HFFc6 (cell line): ENCODE results near the gene SARS2. TPM values are rescaled to one million over a fixed set of nuclear protein-coding genes. Genes with fewer than 3 reads are reported as not detected.
"Not testable (repeated sequence)": the region's sequence is repeated elsewhere in the genome, so short reads cannot be mapped to it uniquely, and the experiment has no call there.

Source experiments
- DNase-seq: peaks from one replicate; pipeline ENCODE4 v3.0.0-alpha.2; 2018
- H3K27ac Mint-ChIP-seq: 2 replicates; pipeline ENCODE4 v1.8.0; 2020; ENCODE audit warnings: mild to moderate bottlenecking, mixed read lengths
- H3K27me3 Mint-ChIP-seq: 2 replicates; pipeline ENCODE4 v1.8.0; 2021; ENCODE audit warnings: mild to moderate bottlenecking, moderate library complexity, mixed read lengths; ENCODE audit not compliant: insufficient read depth
- H3K36me3 Mint-ChIP-seq: 2 replicates; pipeline ENCODE4 v1.8.0; 2021; ENCODE audit warnings: low read depth, mixed read lengths
- H3K4me1 Mint-ChIP-seq: 2 replicates; pipeline ENCODE4 v1.8.0; 2020; ENCODE audit warnings: low read depth, mixed read lengths
- H3K4me3 Mint-ChIP-seq: 2 replicates; pipeline ENCODE4 v1.8.0; 2020; ENCODE audit warnings: mild to moderate bottlenecking, moderate library complexity, mixed read lengths
- H3K9me3 Mint-ChIP-seq: 2 replicates; pipeline ENCODE4 v1.8.0; 2020; ENCODE audit warnings: mild to moderate bottlenecking, mixed read lengths
- total RNA-seq, 6 experiments: library from RNA; stranded (reverse); fragmentation: NEBNext Ultra II Directional; extraction: Animal tissue kit (Norgen Biotek cat#: 25700); gene quantifications; 2 replicates in 1 of 6; 3 replicates in 5 of 6; pipeline ENCODE4 v1.2.3, GENCODE V29; 2021
- TF ChIP-seq, protein P1 (sequence below): fragments of 200-600 bp; sonication (generic); IDR thresholded peaks from 2 replicates; pipeline ENCODE4 v1.5.0; 2021; ENCODE audit warnings: antibody characterized with exemption, mild to moderate bottlenecking

SARS2 gene
- total RNA-seq, 6 experiments from 2014 or later: 18.7 to 25.1 (median 22.7) TPM

DNA sequence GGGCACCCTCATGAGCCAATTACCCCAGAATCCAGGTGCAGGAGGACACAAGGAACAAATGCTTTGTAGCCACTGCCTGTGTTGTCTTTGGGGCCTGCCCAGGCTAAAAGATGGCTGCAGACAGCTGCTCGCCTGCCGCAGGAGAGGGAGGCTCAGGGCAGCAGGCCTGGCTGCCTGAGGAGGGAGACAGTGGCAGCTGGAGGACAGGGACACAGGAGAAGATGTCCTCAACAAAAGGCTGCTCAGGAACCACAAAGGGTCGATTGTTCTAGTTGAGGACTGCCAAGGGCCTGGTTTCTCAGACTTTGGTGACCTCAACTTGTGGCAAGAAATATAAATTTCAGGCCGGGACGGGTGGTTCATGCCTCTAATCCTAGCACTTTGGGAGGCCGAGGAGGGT is 38.8 kb downstream of the SARS2 start:
- H3K4me1 Mint-ChIP-seq: no peaks in the 10 kb centered on the region
- H3K27me3 Mint-ChIP-seq: no peaks in the 10 kb centered on the region
- H3K36me3 Mint-ChIP-seq: no peaks in the 10 kb centered on the region
- no peak overlapping the region for H3K27ac Mint-ChIP-seq
- no peak overlapping the region for H3K4me3 Mint-ChIP-seq
- TF ChIP-seq, protein P1, sequence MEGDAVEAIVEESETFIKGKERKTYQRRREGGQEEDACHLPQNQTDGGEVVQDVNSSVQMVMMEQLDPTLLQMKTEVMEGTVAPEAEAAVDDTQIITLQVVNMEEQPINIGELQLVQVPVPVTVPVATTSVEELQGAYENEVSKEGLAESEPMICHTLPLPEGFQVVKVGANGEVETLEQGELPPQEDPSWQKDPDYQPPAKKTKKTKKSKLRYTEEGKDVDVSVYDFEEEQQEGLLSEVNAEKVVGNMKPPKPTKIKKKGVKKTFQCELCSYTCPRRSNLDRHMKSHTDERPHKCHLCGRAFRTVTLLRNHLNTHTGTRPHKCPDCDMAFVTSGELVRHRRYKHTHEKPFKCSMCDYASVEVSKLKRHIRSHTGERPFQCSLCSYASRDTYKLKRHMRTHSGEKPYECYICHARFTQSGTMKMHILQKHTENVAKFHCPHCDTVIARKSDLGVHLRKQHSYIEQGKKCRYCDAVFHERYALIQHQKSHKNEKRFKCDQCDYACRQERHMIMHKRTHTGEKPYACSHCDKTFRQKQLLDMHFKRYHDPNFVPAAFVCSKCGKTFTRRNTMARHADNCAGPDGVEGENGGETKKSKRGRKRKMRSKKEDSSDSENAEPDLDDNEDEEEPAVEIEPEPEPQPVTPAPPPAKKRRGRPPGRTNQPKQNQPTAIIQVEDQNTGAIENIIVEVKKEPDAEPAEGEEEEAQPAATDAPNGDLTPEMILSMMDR: no peak
- H3K9me3 Mint-ChIP-seq: no peaks in the 10 kb centered on the region
- no peak for DNase-seq

DNA sequence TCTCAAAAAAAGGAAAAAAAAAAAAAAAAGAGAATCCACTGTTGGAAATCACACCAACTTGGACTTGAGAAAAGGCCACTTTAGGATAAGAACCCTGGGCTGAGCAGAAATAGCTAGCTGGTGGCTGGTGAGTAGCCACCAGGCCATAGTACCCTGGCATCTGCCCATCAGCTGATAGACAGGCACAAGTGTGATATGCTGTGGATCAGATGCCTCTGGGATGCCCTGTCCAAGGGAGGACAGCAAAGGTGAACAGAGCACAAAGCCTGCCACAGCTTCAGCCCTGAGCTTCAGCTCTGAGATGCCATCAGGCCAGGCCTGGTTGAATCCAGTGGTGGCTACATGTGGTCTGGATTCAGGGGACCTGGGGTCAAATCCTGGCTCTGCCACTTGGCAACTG is 39.9 kb downstream of the SARS2 start:
- TF ChIP-seq, protein P1: no peak
- H3K4me1 Mint-ChIP-seq: no peaks in the 10 kb centered on the region
- DNase-seq: no peak

DNA sequence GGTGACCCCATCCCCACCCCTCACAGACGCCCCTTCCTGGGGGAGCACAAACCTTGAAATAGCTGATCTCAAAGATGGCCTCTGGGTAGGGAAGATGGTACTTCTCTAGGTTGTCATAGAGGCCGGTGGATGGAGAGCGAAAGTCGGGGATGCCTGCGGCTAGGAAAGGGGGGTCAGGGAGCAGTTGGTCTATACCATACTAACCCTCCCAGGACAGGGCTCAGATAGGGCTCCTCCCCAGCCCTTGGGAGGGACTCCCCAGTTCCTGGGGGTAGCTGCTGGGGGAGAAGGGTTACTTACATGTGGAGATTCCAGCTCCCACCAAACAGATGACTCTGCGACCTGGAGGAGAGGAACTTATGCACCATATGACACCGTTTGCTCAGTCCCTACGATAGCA is 40.8 kb downstream of the SARS2 start:
- Mint-ChIP-seq H3K36me3 (no peaks in the 10 kb centered on the region), H3K27ac (no peak overlapping the region), H3K4me1 (no peaks in the 10 kb centered on the region), H3K9me3 (no peaks in the 10 kb centered on the region), H3K4me3 (no peak overlapping the region), H3K27me3 (peaks cover 2% of the 10 kb centered on the region; the same call in 1 of the 2 replicates)
- DNase-seq: no peak
- TF ChIP-seq, protein P1: no peak

More for the DNA sequence above, 39.9 kb downstream of the SARS2 start:
- H3K4me3 Mint-ChIP-seq: no peak overlapping the region
- no peaks in the 10 kb centered on the region for H3K9me3 Mint-ChIP-seq
- H3K36me3 Mint-ChIP-seq: no peaks in the 10 kb centered on the region
- no peaks in the 10 kb centered on the region for H3K27me3 Mint-ChIP-seq
- H3K27ac Mint-ChIP-seq: no peak overlapping the region

DNA sequence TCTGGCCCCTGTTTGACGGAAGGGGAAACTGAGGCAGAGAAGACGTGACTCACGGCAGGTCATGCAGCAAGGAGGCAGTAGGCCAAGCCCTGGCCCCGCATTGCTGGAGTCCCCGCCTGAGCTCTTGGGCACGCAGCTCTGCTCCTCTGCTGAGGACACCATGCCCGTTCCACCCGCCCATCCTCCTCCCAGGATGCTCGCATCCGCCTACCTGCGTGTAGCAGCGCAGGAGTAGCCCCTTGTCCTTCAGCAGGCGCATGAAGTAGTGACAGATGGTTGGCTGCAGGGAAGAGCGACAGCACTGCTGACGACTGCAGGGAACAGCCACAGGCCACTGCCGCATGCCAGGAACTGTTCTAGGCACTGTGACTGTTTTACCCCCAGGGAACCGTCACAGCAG is 41.7 kb downstream of the SARS2 start:
- TF ChIP-seq, protein P1: no peak
- DNase-seq: no peak
- no peaks in the 10 kb centered on the region for H3K36me3 Mint-ChIP-seq
- peaks cover 2% of the 10 kb centered on the region; the same call in 1 of the 2 replicates for H3K27me3 Mint-ChIP-seq
- no peak overlapping the region for H3K4me3 Mint-ChIP-seq
- no peak overlapping the region for H3K27ac Mint-ChIP-seq
- no peaks in the 10 kb centered on the region for H3K9me3 Mint-ChIP-seq
- no peaks in the 10 kb centered on the region for H3K4me1 Mint-ChIP-seq

DNA sequence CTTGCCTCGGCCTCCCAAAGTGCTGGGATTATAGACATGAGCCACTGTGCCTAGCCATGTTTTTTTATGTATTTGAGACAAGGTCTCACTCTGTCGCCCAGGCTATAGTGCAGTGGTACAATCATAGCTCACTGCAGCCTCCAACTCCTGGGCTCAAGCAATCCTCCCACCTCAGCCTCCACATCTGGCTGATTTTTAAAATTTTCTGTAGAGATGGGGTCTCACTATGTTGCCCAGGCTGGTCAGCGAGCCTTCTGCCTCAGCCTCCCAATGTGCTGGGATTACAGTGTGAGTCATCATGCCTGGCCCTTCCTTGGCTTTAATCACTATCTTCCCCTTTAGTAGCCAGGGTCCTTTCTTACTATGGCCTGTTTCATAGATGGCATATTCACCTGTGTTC is 45.9 kb downstream of the SARS2 start:
- H3K4me3 Mint-ChIP-seq, H3K27me3 Mint-ChIP-seq, H3K4me1 Mint-ChIP-seq, H3K27ac Mint-ChIP-seq, H3K36me3 Mint-ChIP-seq, H3K9me3 Mint-ChIP-seq, DNase-seq: not testable (repeated sequence)

DNA sequence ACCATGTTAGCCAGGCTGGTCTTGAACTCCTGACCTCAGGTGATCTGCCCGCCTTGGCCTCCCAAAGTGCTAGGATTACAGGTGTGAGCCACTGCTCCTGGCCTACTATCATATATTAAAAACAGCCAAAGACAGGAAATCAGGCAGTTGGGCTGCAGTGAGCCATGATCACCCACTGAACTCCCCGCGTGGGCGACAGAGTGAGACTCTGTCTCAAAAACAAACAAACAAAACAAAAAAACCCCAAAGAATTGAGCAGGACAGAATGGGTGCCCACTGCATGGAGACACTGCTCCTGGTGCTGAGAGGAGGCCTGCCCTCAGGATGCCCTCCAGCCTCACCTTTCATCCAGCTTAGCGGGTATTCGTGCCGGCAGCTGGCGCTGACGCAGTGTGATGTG is 47.3 kb downstream of the SARS2 start:
- Mint-ChIP-seq H3K4me3 (no peak overlapping the region), H3K27me3 (peaks cover 2% of the 10 kb centered on the region; the same call in 1 of the 2 replicates), H3K36me3 (no peaks in the 10 kb centered on the region), H3K9me3 (no peaks in the 10 kb centered on the region), H3K4me1 (no peaks in the 10 kb centered on the region), H3K27ac (no peak overlapping the region)
- TF ChIP-seq, protein P1: no peak
- no peak for DNase-seq
